IMR-90 (cell line): ENCODE data around the gene FCRL1. TPM values are rescaled to one million over a fixed set of nuclear protein-coding genes. Genes with fewer than 3 reads are reported as not detected.

Experiments used
- ATAC-seq: fragments of 200-7000 bp; cut with Tn5 transposase; 2 replicates; pipeline ENCODE4 v1.9.1; 2020; ENCODE audit warnings: low read depth, mild to moderate bottlenecking, moderate library complexity
- BruUV-seq: library from RNA; stranded (reverse); fragments of 400-500 nt; replicated peaks from 2 replicates; lab custom pipeline; 2021; lab: Mats Ljungman, UMichigan
- CTCF ChIA-PET: fragments of 300-600 bp; formaldehyde crosslinking; extraction: SDS; loops from one replicate; lab custom pipeline; 2021; ENCODE audit warnings: antibody characterized with exemption; lab: Yijun Ruan, JAX
- POLR2A ChIA-PET: fragments of 300-600 bp; sonication (Branson Sonifier 250); formaldehyde crosslinking; loops from one replicate; lab custom pipeline; 2022; ENCODE audit warnings: antibody characterized with exemption; ENCODE audit not compliant: unreplicated experiment; lab: Charles Lee
- DNase-seq: peaks from one replicate; pipeline ENCODE4 v3.0.0; 2013
- H2AFZ ChIP-seq: replicated peaks from 2 replicates; pipeline ENCODE3; 2013; ENCODE audit warnings: low read length, mild to moderate bottlenecking; ENCODE audit not compliant: poor library complexity
- H2AK5ac ChIP-seq: 2 replicates; pipeline ENCODE4 v1.6.1; 2013; ENCODE audit warnings: low read depth, low read length, inconsistent platforms
- H2AK9ac ChIP-seq: replicated peaks from 2 replicates; pipeline ENCODE3; 2013; ENCODE audit warnings: mild to moderate bottlenecking, low read depth, low read length, moderate library complexity; ENCODE audit not compliant: poor library complexity
- H2BK120ac ChIP-seq: 2 replicates; pipeline ENCODE4 v1.6.1; 2013; ENCODE audit warnings: low read depth, low read length, inconsistent platforms
- H2BK15ac ChIP-seq: 3 replicates; pipeline ENCODE4 v1.6.1; 2013; ENCODE audit warnings: low read depth, low read length, inconsistent platforms
- H2BK20ac ChIP-seq: 2 replicates; pipeline ENCODE4 v1.6.1; 2013; ENCODE audit warnings: low read depth, mild to moderate bottlenecking, inconsistent platforms, low read length, moderate library complexity
- H2BK5ac ChIP-seq: 2 replicates; pipeline ENCODE4 v1.6.1; 2013; ENCODE audit warnings: mild to moderate bottlenecking, low read depth, low read length, inconsistent platforms; ENCODE audit not compliant: poor library complexity, severe bottlenecking
- H3K14ac ChIP-seq: replicated peaks from 2 replicates; pipeline ENCODE4 v1.6.1; 2013; ENCODE audit warnings: low read depth, low read length, inconsistent platforms
- H3K18ac ChIP-seq: 2 replicates; pipeline ENCODE4 v1.6.1; 2013; ENCODE audit warnings: low read depth, low read length, control low read depth
- H3K23ac ChIP-seq: 2 replicates; pipeline ENCODE4 v1.6.1; 2013; ENCODE audit warnings: low read depth, low read length, inconsistent platforms
- H3K27ac ChIP-seq: 2 replicates; pipeline ENCODE4 v1.5.1; 2013; ENCODE audit warnings: mild to moderate bottlenecking, control low read depth, low read length; ENCODE audit not compliant: insufficient read depth
- H3K27me3 ChIP-seq: 2 replicates; pipeline ENCODE4 v1.6.1; 2013; ENCODE audit warnings: low read length; ENCODE audit not compliant: control insufficient read depth, insufficient read depth
- H3K36me3 ChIP-seq: 2 replicates; pipeline ENCODE4 v1.6.1; 2013; ENCODE audit warnings: low read length, mixed read lengths; ENCODE audit not compliant: control insufficient read depth, insufficient read depth
- H3K4ac ChIP-seq: 2 replicates; pipeline ENCODE4 v1.6.1; 2013; ENCODE audit warnings: low read depth, low read length, inconsistent platforms
- H3K4me1 ChIP-seq: 2 replicates; pipeline ENCODE4 v1.6.1; 2013; ENCODE audit warnings: low read length, mixed read lengths; ENCODE audit not compliant: control insufficient read depth, insufficient read depth
- H3K4me2 ChIP-seq: 2 replicates; pipeline ENCODE4 v1.6.1; 2013; ENCODE audit warnings: low read depth, mild to moderate bottlenecking, control low read depth, low read length, moderate library complexity
- H3K4me3 ChIP-seq: 2 replicates; pipeline ENCODE4 v1.5.1; 2013; ENCODE audit warnings: low read depth, mild to moderate bottlenecking, control low read depth, low read length, moderate library complexity; ENCODE audit not compliant: insufficient read depth
- H3K56ac ChIP-seq: 2 replicates; pipeline ENCODE4 v1.6.1; 2013; ENCODE audit warnings: low read length, inconsistent platforms; ENCODE audit not compliant: insufficient read depth; ENCODE audit errors: extremely low read depth
- H3K79me1 ChIP-seq, 2 experiments: 2 replicates each; pipeline ENCODE4 v1.6.1; 2013; ENCODE audit warnings: low read length in 2 of 2, inconsistent platforms in 1 of 2, low read depth in 1 of 2
- H3K9ac ChIP-seq: 2 replicates; pipeline ENCODE4 v1.6.1; 2013; ENCODE audit warnings: low read depth, low read length, control low read depth
- H3K9me1 ChIP-seq: 2 replicates; pipeline ENCODE4 v1.6.1; 2013; ENCODE audit warnings: low read length, inconsistent platforms; ENCODE audit not compliant: insufficient read depth
- H3K9me3 ChIP-seq: 2 replicates; pipeline ENCODE4 v1.6.1; 2013; ENCODE audit warnings: low read length; ENCODE audit not compliant: control insufficient read depth, insufficient read depth
- H4K20me1 ChIP-seq: 2 replicates; pipeline ENCODE4 v1.6.1; 2013; ENCODE audit warnings: low read length, inconsistent platforms; ENCODE audit not compliant: insufficient read depth
- H4K5ac ChIP-seq: 2 replicates; pipeline ENCODE4 v1.6.1; 2013; ENCODE audit warnings: mild to moderate bottlenecking, low read depth, low read length, control low read depth
- H4K8ac ChIP-seq, 2 experiments: 2 replicates each; pipeline ENCODE4 v1.6.1; 2013; ENCODE audit warnings: low read depth in 2 of 2, low read length in 2 of 2, control low read depth in 1 of 2, inconsistent platforms in 1 of 2
- H4K91ac ChIP-seq: 2 replicates; pipeline ENCODE4 v1.6.1; 2013; ENCODE audit warnings: low read depth, low read length, inconsistent platforms; ENCODE audit not compliant: insufficient read depth
- FOS ChIP-seq: fragments of 150-350 bp; IDR thresholded peaks from 2 replicates; pipeline ENCODE4 v1.6.1; 2016; ENCODE audit warnings: low read depth, low read length
- NFE2L2 ChIP-seq: fragments of 150-350 bp; IDR thresholded peaks from 2 replicates; pipeline ENCODE4 v1.6.1; 2016; ENCODE audit warnings: low read depth, mild to moderate bottlenecking, low read length
- RAD21 ChIP-seq: IDR thresholded peaks from 2 replicates; pipeline ENCODE4 v1.6.1; 2012; ENCODE audit warnings: low read length, improper control_type of control experiment
- RCOR1 ChIP-seq: IDR thresholded peaks from 2 replicates; pipeline ENCODE4 v1.6.1; 2012; ENCODE audit warnings: mild to moderate bottlenecking, low read length, improper control_type of control experiment; ENCODE audit not compliant: insufficient replicate concordance
- SMC3 ChIP-seq: fragments of 150-350 bp; IDR thresholded peaks from 2 replicates; pipeline ENCODE4 v1.6.1; 2016; ENCODE audit warnings: low read depth, mild to moderate bottlenecking, antibody characterized with exemption, low read length, moderate library complexity
- WGBS, 2 experiments: methylation state at CpG; one replicate each; pipeline versions ENCODE4 v1.1.5 to v1.1.7; 2013; ENCODE audit warnings: missing lambda C conversion rate in 2 of 2; ENCODE audit not compliant: insufficient read length in 1 of 2; ENCODE audit errors: extremely low coverage in 2 of 2; 5-methylcytosine and 5-hydroxymethylcytosine counted together
- dilution Hi-C: fragments of 300-500 bp; cut with HindIII; formaldehyde crosslinking; loops from one replicate; pipeline ENCODE4 v1.14.3; 2018; ENCODE audit warnings: low sequenced_read_pairs; ENCODE audit not compliant: unreplicated experiment
- in situ Hi-C: fragments of 300-500 bp; cut with MboI; formaldehyde crosslinking; loops from 3 replicates; pipeline ENCODE4 v1.14.3; 2019; ENCODE audit warnings: low sequenced_read_pairs, inconsistent platforms, mixed read lengths
- intact Hi-C: fragments of 100-400 bp; cut with micrococcal nuclease; formaldehyde crosslinking; loops from 2 replicates; pipeline ENCODE4 v1.10.0; 2022
- polyA plus RNA-seq, 3 experiments: library from polyadenylated mRNA; depleted of rRNA; stranded (reverse); fragments of >200 nt; gene quantifications; 2 replicates each; pipeline ENCODE4 v1.2.3, GENCODE V29; 2012; ENCODE audit warnings: low replicate concordance in 1 of 3
- total RNA-seq: library from RNA; depleted of rRNA; stranded (reverse); fragments of >200 nt; gene quantifications from 2 replicates; pipeline ENCODE4 v1.2.3, GENCODE V29; 2012
- TF ChIP-seq, protein P1 (sequence below): fragments of 150-350 bp; IDR thresholded peaks from 2 replicates; pipeline ENCODE4 v1.6.1; 2016; ENCODE audit warnings: low read depth, mild to moderate bottlenecking, low read length, moderate library complexity, borderline replicate concordance
- TF ChIP-seq, protein P2 (sequence below): fragments of 150-350 bp; IDR thresholded peaks from 2 replicates; pipeline ENCODE4 v1.6.1; 2017; ENCODE audit warnings: mild to moderate bottlenecking, antibody characterized with exemption, low read length, low read depth

Gene FCRL1
- total and polyA plus RNA-seq, 2 of the 4 experiments (the other 2 are of a cell fraction): not detected

DNA sequence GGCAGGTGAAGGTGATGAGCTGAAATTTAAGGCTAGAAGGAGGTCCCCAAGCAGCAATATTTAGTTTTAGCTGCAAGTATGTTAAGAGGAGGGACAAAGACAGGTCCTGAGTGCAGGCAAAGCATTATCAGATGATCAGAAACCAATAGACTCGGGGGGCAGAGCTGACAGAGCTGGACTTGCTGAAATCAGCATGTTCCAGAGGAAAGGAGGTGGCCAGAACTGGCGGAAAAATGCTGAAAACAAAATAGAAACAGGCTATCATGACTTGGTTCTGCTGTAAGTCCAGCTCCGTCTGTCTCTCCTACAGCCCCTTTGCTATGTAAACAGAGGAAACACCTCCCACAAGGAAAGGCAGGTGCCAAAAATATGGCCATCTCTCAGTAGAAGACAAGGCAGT, 21.8 kb upstream of the FCRL1 start, which contains the start of gene CD5L:
Gene CD5L (minus strand): TSS at position 101 of the 400 bp plus-strand sequence. CDS start 107 bp downstream, outside the sequence.
- Histone ChIP-seq H3K23ac (no peak within 1 kb of the TSS), H3K9ac (no peak within 1 kb of the TSS), H4K91ac (no peak within 1 kb of the TSS), H2BK20ac (no peak within 1 kb of the TSS), H3K18ac (no peak within 1 kb of the TSS), H3K56ac (no peak within 1 kb of the TSS), H2AFZ (no peak within 1 kb of the TSS), H2AK5ac (no peak within 1 kb of the TSS), H2BK120ac (no peak within 1 kb of the TSS), H2AK9ac (no peak within 1 kb of the TSS), H3K27ac (no peak within 1 kb of the TSS), H4K8ac (no peak within 1 kb of the TSS), H4K5ac (no peak within 1 kb of the TSS), H3K36me3 (no peaks in the 10 kb centered on the region), H3K27me3 (no peaks in the 10 kb centered on the region), H3K4me3 (no peak within 1 kb of the TSS), H3K14ac (no peak within 1 kb of the TSS), H2BK5ac (no peak within 1 kb of the TSS), H3K4me1 (no peaks in the 10 kb centered on the region), H3K4ac (no peak within 1 kb of the TSS), H4K20me1 (no peaks in the 10 kb centered on the region), H3K4me2 (no peak within 1 kb of the TSS), H3K9me1 (no peaks in the 10 kb centered on the region), H3K9me3 (no peaks in the 10 kb centered on the region), H2BK15ac (no peak within 1 kb of the TSS), H3K79me1 (no peaks in the 10 kb centered on the region)
- BruUV-seq: no TSS peak
- ATAC-seq: no peak
- in situ Hi-C loops (no loop called here), dilution Hi-C loops (no loop called here), intact Hi-C loops (no loop called here)
- CTCF ChIA-PET: no interaction called here
- WGBS, 2 experiments: no CpG with 5 or more reads among the region's 3 CpGs
- POLR2A ChIA-PET: no interaction called here
- no peak for DNase-seq
- TF ChIP-seq RAD21: no peak
- TF ChIP-seq SMC3: no peak
- TF ChIP-seq, protein P1, sequence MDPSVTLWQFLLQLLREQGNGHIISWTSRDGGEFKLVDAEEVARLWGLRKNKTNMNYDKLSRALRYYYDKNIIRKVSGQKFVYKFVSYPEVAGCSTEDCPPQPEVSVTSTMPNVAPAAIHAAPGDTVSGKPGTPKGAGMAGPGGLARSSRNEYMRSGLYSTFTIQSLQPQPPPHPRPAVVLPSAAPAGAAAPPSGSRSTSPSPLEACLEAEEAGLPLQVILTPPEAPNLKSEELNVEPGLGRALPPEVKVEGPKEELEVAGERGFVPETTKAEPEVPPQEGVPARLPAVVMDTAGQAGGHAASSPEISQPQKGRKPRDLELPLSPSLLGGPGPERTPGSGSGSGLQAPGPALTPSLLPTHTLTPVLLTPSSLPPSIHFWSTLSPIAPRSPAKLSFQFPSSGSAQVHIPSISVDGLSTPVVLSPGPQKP: no peak
- no peak for TF ChIP-seq RCOR1
- TF ChIP-seq, protein P2, sequence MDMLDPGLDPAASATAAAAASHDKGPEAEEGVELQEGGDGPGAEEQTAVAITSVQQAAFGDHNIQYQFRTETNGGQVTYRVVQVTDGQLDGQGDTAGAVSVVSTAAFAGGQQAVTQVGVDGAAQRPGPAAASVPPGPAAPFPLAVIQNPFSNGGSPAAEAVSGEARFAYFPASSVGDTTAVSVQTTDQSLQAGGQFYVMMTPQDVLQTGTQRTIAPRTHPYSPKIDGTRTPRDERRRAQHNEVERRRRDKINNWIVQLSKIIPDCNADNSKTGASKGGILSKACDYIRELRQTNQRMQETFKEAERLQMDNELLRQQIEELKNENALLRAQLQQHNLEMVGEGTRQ: no peak
- TF ChIP-seq FOS: no peak
- TF ChIP-seq NFE2L2: no peak
